Measurements from ENCODE around the gene MAML3.

Gene MAML3

DNA sequence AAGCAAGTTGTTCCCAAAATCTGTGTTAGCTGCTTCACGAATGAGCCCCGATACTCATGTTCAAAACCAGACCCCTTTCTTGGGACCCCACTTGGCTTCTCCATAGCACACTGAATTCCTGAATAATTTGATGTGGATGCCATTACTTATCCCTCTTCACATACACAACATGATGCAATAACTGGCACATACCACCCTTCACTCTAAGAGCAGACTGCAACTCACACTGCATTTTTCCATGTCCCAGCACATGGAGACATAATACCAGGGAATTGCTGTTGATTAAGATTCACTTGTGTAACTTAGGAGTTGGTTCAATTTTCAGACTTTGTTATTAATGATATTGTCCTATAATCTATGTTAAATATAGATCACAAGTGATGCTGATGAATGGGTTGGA lies 213.4 kb downstream of the MAML3 start:
- Histone ChIP-seq H3K27me3 (ENCODE audit: low read depth, low read length) (no peaks in the 10 kb centered on the region; the same call in 1 of the 2 replicates), H3K27ac (ENCODE audit: low read length) (no peak overlapping the region), H2AFZ (ENCODE audit: low read depth, low read length) (no peak overlapping the region), H3K36me3 (replicated peaks; ENCODE audit: low read depth, low read length) (no peaks in the 10 kb centered on the region), H3K9me3 (ENCODE audit: insufficient read depth, low read length) (no peaks in the 10 kb centered on the region), H4K20me1 (ENCODE audit: insufficient read depth, low read length) (no peaks in the 10 kb centered on the region), H3K4me2 (ENCODE audit: low read length) (no peak overlapping the region), H3K4me3 (ENCODE audit: low read length) (no peak overlapping the region), H3K4me1 (ENCODE audit: low read length) (no peaks in the 10 kb centered on the region), H3K9ac (ENCODE audit: low read length) (no peak overlapping the region), H3K79me2 (ENCODE audit: low read length) (no peaks in the 10 kb centered on the region)
- TF ChIP-seq, protein P1, sequence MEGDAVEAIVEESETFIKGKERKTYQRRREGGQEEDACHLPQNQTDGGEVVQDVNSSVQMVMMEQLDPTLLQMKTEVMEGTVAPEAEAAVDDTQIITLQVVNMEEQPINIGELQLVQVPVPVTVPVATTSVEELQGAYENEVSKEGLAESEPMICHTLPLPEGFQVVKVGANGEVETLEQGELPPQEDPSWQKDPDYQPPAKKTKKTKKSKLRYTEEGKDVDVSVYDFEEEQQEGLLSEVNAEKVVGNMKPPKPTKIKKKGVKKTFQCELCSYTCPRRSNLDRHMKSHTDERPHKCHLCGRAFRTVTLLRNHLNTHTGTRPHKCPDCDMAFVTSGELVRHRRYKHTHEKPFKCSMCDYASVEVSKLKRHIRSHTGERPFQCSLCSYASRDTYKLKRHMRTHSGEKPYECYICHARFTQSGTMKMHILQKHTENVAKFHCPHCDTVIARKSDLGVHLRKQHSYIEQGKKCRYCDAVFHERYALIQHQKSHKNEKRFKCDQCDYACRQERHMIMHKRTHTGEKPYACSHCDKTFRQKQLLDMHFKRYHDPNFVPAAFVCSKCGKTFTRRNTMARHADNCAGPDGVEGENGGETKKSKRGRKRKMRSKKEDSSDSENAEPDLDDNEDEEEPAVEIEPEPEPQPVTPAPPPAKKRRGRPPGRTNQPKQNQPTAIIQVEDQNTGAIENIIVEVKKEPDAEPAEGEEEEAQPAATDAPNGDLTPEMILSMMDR (IDR thresholded peaks at IDR 0.05; ENCODE audit: low read depth, low read length) = no peak
- no peak for TF ChIP-seq EZH2phosphoT487 (IDR thresholded peaks at IDR 0.05; ENCODE audit: low read depth)

DNA sequence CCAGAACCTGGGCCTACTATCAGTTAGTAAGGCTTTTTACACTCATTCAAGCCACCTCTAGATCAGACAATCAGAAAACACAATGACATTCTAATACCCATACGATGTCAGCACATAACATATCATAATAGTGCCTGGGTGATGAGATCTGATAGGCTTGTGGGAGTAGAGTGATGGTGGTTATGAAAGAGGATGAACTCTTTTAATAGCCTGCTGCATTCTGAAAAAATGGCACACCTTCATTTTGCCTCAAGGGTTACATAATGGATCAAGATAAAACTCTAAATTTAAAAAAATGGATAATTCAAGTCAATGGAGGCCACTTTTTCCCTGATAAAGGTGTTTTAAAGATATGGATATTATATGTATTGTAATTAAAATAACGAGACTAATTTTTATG lies 215.6 kb downstream of the MAML3 start:
- Histone ChIP-seq H3K27ac (ENCODE audit: low read length) (no peak overlapping the region), H3K9me3 (ENCODE audit: insufficient read depth, low read length) (no peaks in the 10 kb centered on the region), H3K4me3 (ENCODE audit: low read length) (no peak overlapping the region), H3K4me2 (ENCODE audit: low read length) (no peak overlapping the region), H3K27me3 (ENCODE audit: low read depth, low read length) (no peaks in the 10 kb centered on the region; the same call in none of the 2 replicates), H3K36me3 (replicated peaks; ENCODE audit: low read depth, low read length) (no peaks in the 10 kb centered on the region), H3K79me2 (ENCODE audit: low read length) (no peaks in the 10 kb centered on the region), H3K4me1 (ENCODE audit: low read length) (no peaks in the 10 kb centered on the region), H2AFZ (ENCODE audit: low read depth, low read length) (no peak overlapping the region), H3K9ac (ENCODE audit: low read length) (no peak overlapping the region), H4K20me1 (ENCODE audit: insufficient read depth, low read length) (no peaks in the 10 kb centered on the region)
- TF ChIP-seq, protein P1 (IDR thresholded peaks at IDR 0.05; ENCODE audit: low read depth, low read length) = no peak
- TF ChIP-seq EZH2phosphoT487 (IDR thresholded peaks at IDR 0.05; ENCODE audit: low read depth) = no peak

DNA sequence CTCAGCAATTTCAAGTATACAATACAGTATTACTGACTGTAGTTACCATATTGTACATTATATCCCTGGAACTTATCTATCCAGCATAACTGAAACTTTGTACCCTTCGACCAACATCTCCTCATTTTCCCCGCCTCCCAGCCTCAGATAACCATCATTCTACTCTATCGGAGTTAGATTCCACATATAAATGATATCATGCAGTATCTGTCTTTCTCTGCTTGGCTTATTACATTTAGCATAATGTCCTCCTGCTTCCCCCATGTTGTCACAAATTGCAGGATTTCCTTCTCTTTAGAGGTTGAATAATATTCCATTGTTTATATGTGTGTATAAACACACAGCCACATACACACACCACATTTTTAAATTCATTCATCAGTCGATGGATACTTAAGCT lies 218.1 kb downstream of the MAML3 start:
- Histone ChIP-seq H3K9me3 (ENCODE audit: insufficient read depth, low read length) (no peaks in the 10 kb centered on the region), H3K4me3 (ENCODE audit: low read length) (no peak overlapping the region), H3K9ac (ENCODE audit: low read length) (no peak overlapping the region), H4K20me1 (ENCODE audit: insufficient read depth, low read length) (no peaks in the 10 kb centered on the region), H3K27me3 (ENCODE audit: low read depth, low read length) (peaks cover 3% of the 10 kb centered on the region), H3K79me2 (ENCODE audit: low read length) (no peaks in the 10 kb centered on the region), H3K4me1 (ENCODE audit: low read length) (no peaks in the 10 kb centered on the region), H3K4me2 (ENCODE audit: low read length) (no peak overlapping the region), H2AFZ (ENCODE audit: low read depth, low read length) (no peak overlapping the region), H3K27ac (ENCODE audit: low read length) (no peak overlapping the region), H3K36me3 (replicated peaks; ENCODE audit: low read depth, low read length) (no peaks in the 10 kb centered on the region)
- TF ChIP-seq EZH2phosphoT487 (IDR thresholded peaks at IDR 0.05; ENCODE audit: low read depth) = no peak
- TF ChIP-seq, protein P1 (IDR thresholded peaks at IDR 0.05; ENCODE audit: low read depth, low read length) = no peak

DNA sequence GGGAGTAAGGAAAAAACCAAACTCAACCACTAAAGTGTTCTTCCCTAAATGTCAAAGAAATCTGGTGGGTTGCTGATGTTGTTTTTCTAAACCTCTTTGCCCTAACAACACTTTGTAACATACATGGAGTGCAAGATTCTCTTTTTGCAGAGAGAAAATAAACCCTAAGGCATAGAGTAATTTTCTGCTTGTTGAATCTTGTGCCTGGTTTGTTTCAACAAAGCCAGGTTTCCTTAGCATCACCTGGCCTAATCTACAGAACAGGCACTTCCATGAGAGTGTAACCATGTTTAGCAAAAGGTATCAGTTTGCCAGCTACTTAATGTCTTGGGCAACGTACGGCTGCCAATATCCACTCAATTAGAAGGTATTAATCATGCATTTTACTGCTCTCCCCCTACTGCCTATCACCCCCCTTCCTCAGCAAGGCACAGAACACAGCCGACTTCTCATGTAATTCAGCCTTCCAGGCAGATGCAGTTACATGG lies 219.2 kb downstream of the MAML3 start:
- Histone ChIP-seq H4K20me1 (ENCODE audit: insufficient read depth, low read length) (no peaks in the 10 kb centered on the region), H3K4me1 (ENCODE audit: low read length) (no peaks in the 10 kb centered on the region), H3K9me3 (ENCODE audit: insufficient read depth, low read length) (no peaks in the 10 kb centered on the region), H3K4me2 (ENCODE audit: low read length) (no peak overlapping the region), H3K79me2 (ENCODE audit: low read length) (no peaks in the 10 kb centered on the region), H3K27ac (ENCODE audit: low read length) (no peak overlapping the region), H3K36me3 (replicated peaks; ENCODE audit: low read depth, low read length) (no peaks in the 10 kb centered on the region), H3K9ac (ENCODE audit: low read length) (no peak overlapping the region), H2AFZ (ENCODE audit: low read depth, low read length) (no peak overlapping the region), H3K4me3 (ENCODE audit: low read length) (no peak overlapping the region), H3K27me3 (ENCODE audit: low read depth, low read length) (peaks cover 13% of the 10 kb centered on the region)
- no peak for TF ChIP-seq EZH2phosphoT487 (IDR thresholded peaks at IDR 0.05; ENCODE audit: low read depth)
- TF ChIP-seq, protein P1 (IDR thresholded peaks at IDR 0.05; ENCODE audit: low read depth, low read length) = no peak
